Stomach (tissue), 4 donors: ENCODE measurements around the gene GABARAP.

ENCODE experiments used
- POLR2A ChIP-seq, 4 donors: fragments of 450-650 bp; IDR thresholded peaks; one replicate each; pipeline ENCODE4 v1.6.1; 2016; ENCODE audit warnings: antibody characterized with exemption in 4 of 4, control low read depth in 2 of 4, mild to moderate bottlenecking in 1 of 4, moderate library complexity in 1 of 4
- POLR2AphosphoS5 ChIP-seq, 3 donors: sonication (generic); formaldehyde crosslinking; IDR thresholded peaks; one replicate each; pipeline ENCODE4 v1.6.1; 2016; ENCODE audit warnings: antibody characterized with exemption in 3 of 3

- TF ChIP-seq POLR2AphosphoS5 (IDR thresholded peaks at IDR 0.05) (no peak), POLR2A (IDR thresholded peaks at IDR 0.05) (no peak)
Observed at GRCh38 chr17:7290166-7290565, 47.9 kb upstream of the GABARAP start.
